Measurements from ENCODE around the gene COMMD3. TPM values are rescaled to one million over a fixed set of nuclear protein-coding genes. Genes with fewer than 3 reads are reported as not detected.

COMMD3 gene
- total and polyA plus RNA-seq, 7 experiments from 2014 or later, result 33.9 to 83.7 (median 57.2) TPM

DNA sequence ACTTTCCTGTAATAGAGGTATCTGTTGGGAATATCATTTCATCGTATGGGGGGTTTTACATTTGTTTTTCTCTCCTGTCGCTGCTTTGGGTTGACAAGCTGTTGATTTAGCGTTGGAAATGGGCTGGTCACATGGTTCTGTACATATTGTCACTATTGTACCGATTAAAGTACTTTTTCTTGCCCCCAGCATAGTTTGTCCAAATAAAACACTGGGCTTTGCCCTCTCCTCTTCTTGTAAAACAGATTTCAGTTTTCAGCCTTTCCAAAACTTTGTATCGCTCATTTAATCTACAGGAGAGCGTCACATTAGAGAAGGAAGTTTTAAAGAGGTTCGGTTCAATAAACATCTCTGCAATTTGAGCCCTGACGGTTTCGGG lies 8.7 kb downstream of the COMMD3 start:
- Histone ChIP-seq H3K4me1 (ENCODE audit: control insufficient read depth in 2 of 2, insufficient read depth in 2 of 2, low read length in 2 of 2) (peaks cover 9 to 21% of the 10 kb centered on the region in 2 donors), H3K27ac (ENCODE audit: low read depth, low read length) (peak overlapping the region; percentile 72), H3K4me3 (ENCODE audit: low read length) (peak overlapping the region; percentile 43), H3K36me3 (ENCODE audit: control insufficient read depth in 2 of 3, insufficient read depth in 3 of 3, low read length in 3 of 3) (peaks cover 0 to 5% (median 3%) of the 10 kb centered on the region in 3 experiments), H3K27me3 (ENCODE audit: control insufficient read depth in 2 of 2, insufficient read depth in 2 of 2, low read length in 2 of 2) (peaks cover 0 to 8% of the 10 kb centered on the region in 2 donors), H3K9me3 (ENCODE audit: control insufficient read depth in 2 of 3, low read length in 3 of 3) (no peaks in the 10 kb centered on the region)
- Mint-ChIP-seq H3K9me3 (peaks cover 0 to 16% (median 0%) of the 10 kb centered on the region in 11 donors), H3K4me1 (peaks cover 22 to 49% (median 43%) of the 10 kb centered on the region in 7 donors), H3K4me3 (peak overlapping the region; percentile 80 to 94 (median 88)), H3K27ac (peak overlapping the region; percentile 73 to 95 (median 86)), H3K27me3 (peaks cover 6 to 54% (median 40%) of the 10 kb centered on the region in 5 donors), H3K36me3 (peaks cover 7 to 32% (median 10%) of the 10 kb centered on the region in 5 donors)
- no peak for ATAC-seq
- intact Hi-C loops (cut with micrococcal nuclease), result loop anchor here (1.0 to 10.0 kb wide), 7 partner anchors 8 to 798 kb away; partner anchors contain the start of genes MSRB2 (in 1 of the 2), PIP4K2A (in 1 of the 2) and SKIDA1 (in 1 of the 2)
- POLR2A ChIA-PET, result interaction anchor here (1.1 to 4.6 kb wide), 5 partner anchors 7 to 112 kb away, joined by 3 to 32 read pairs (median 22); partner anchors contain the start of gene COMMD3
- CTCF ChIA-PET, result interaction anchor here (0.6 to 1.2 kb wide), 3 partner anchors 66 to 163 kb away, joined by 4 read pairs; no protein-coding TSS in a partner anchor
- no peak for DNase-seq

DNA sequence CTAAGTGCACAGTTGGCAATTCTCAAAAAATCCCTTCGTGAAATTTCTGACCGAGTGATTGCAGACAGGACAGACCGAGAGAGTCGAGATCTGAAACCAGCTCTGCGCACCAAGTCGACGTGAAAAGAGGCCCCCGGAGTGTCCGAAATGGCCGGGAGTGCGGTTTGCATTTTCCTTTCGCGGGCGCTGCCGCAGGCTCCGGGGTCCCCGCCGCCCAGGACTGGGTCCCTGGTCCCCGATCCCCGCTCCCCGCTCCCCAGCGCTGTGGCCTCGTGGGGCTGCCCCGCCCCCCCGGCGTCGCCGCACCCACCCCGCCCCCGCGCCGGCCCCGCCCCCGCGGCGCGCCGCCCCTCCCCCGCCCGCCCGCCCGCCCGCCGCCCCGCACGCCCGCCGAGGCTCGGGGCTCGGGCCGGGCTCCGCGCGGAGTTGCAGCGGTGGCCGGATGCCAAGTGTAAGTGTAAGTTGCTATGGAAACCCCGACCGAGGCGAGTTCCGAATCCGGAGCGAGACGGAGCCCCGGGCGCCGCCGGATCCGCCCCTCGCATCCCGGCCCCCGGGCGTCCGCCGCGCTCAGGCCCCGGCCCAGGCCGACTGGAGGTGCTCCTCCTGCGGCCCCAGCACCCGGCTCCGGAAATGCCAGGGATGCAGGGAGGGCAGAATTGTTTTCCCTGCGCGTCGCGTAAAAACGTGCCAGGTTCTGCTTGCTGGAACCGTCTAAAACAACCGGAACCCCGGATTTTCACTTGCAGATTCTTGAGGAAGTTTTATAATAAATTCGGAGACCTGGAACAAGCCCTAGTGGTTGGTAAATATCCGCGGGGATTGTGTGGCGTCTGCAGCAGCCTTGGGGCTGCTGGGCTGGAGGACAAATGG lies 9.3 kb downstream of the COMMD3 start:
- intact Hi-C loops (cut with micrococcal nuclease), result loop anchor here (1.0 to 10.0 kb wide), 4 partner anchors 8 to 389 kb away; partner anchors contain the start of gene PIP4K2A (in 1 of the 2)
- peak; percentile 64 to 85 (median 80) for DNase-seq
- peaks cover 6 to 17% of the 10 kb centered on the region in 2 donors for H3K4me1 ChIP-seq (ENCODE audit: control insufficient read depth in 2 of 2, insufficient read depth in 2 of 2, low read length in 2 of 2)
- ATAC-seq, result peak; percentile 59
- ChIA-PET POLR2A (interaction anchor here (1.0 to 4.6 kb wide), 5 partner anchors 10 to 111 kb away, joined by 3 to 32 read pairs (median 13); partner anchors contain the start of gene COMMD3), CTCF (interaction anchor here (0.6 to 1.2 kb wide), 2 partner anchors 97 to 162 kb away, joined by 4 read pairs; no protein-coding TSS in a partner anchor)
- Mint-ChIP-seq H3K9me3 (peaks cover 0 to 12% (median 0%) of the 10 kb centered on the region in 11 donors), H3K4me1 (peaks cover 17 to 43% (median 38%) of the 10 kb centered on the region in 7 donors), H3K27me3 (peaks cover 6 to 50% (median 36%) of the 10 kb centered on the region in 5 donors), H3K36me3 (peaks cover 7 to 30% (median 9%) of the 10 kb centered on the region in 5 donors), H3K4me3 (peak overlapping the region; percentile 80 to 94 (median 88)), H3K27ac (peak overlapping the region; percentile 73 to 95 (median 93))
- peaks cover 0 to 5% of the 10 kb centered on the region in 2 donors for H3K27me3 ChIP-seq (ENCODE audit: control insufficient read depth in 2 of 2, insufficient read depth in 2 of 2, low read length in 2 of 2)
- peak overlapping the region; percentile 72 for H3K27ac ChIP-seq (ENCODE audit: low read depth, low read length)
- peak overlapping the region; percentile 44 for H3K4me3 ChIP-seq (ENCODE audit: low read length)
- peaks cover 0 to 5% (median 3%) of the 10 kb centered on the region in 3 experiments for H3K36me3 ChIP-seq (ENCODE audit: control insufficient read depth in 2 of 3, insufficient read depth in 3 of 3, low read length in 3 of 3)
- no peaks in the 10 kb centered on the region for H3K9me3 ChIP-seq (ENCODE audit: control insufficient read depth in 2 of 3, low read length in 3 of 3)

DNA sequence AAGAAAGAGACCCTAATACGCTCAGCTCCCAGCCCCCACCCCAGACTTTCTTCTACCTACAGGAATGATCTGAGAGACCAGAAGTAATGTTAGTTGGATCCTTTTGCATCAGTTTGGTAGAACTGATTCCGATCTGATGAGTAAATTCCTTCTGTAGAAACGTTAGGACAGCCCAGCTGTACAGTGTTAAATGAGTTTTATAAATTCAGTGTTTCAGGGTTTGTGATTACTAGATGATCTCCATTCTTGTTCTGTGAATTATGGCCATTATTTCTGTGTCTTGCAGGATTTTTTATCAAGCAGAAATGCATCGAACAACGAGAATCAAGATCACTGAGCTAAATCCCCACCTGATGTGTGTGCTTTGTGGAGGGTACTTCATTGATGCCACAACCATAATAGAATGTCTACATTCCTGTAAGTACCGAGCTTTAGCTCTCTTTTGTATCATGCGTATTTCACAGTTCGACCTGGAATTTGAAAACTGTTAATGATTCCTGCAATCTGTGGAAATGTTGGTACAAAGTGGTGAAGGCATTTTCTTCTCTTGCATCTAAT lies 10.0 kb downstream of the COMMD3 start:
- peaks cover 17 to 43% (median 38%) of the 10 kb centered on the region in 7 donors for H3K4me1 Mint-ChIP-seq
- peak overlapping the region; percentile 16 to 94 (median 85) for H3K27ac Mint-ChIP-seq
- H3K4me1 ChIP-seq (ENCODE audit: control insufficient read depth in 2 of 2, insufficient read depth in 2 of 2, low read length in 2 of 2), result peaks cover 6 to 17% of the 10 kb centered on the region in 2 donors
- H3K36me3 ChIP-seq (ENCODE audit: control insufficient read depth in 2 of 3, insufficient read depth in 3 of 3, low read length in 3 of 3), result peaks cover 0 to 5% (median 3%) of the 10 kb centered on the region in 3 experiments
- ChIA-PET POLR2A (interaction anchor here (0.6 to 4.6 kb wide), 5 partner anchors 9 to 110 kb away, joined by 3 to 32 read pairs (median 8); partner anchors contain the start of gene COMMD3), CTCF (interaction anchor here (0.6 kb wide), 1 partner anchor 17 kb away, joined by 3 read pairs; no protein-coding TSS in a partner anchor)
- DNase-seq, result no peak
- H3K4me3 Mint-ChIP-seq, result peak overlapping the region; percentile 59 to 86 (median 77)
- peak overlapping the region; percentile 66 for H3K27ac ChIP-seq (ENCODE audit: low read depth, low read length)
- H3K4me3 ChIP-seq (ENCODE audit: low read length), result peak overlapping the region; percentile 44
- peaks cover 0 to 12% (median 0%) of the 10 kb centered on the region in 11 donors for H3K9me3 Mint-ChIP-seq
- peaks cover 7 to 30% (median 9%) of the 10 kb centered on the region in 5 donors for H3K36me3 Mint-ChIP-seq
- ATAC-seq, result no peak
- no peaks in the 10 kb centered on the region for H3K9me3 ChIP-seq (ENCODE audit: control insufficient read depth in 2 of 3, low read length in 3 of 3)
- H3K27me3 ChIP-seq (ENCODE audit: control insufficient read depth in 2 of 2, insufficient read depth in 2 of 2, low read length in 2 of 2), result peaks cover 0 to 5% of the 10 kb centered on the region in 2 donors
- H3K27me3 Mint-ChIP-seq, result peaks cover 6 to 53% (median 36%) of the 10 kb centered on the region in 5 donors
- intact Hi-C loops (cut with micrococcal nuclease), result loop anchor here in 1 of 2 donors (10.0 kb wide), 1 partner anchor 389 kb away; the partner anchor contains the start of gene PIP4K2A

DNA sequence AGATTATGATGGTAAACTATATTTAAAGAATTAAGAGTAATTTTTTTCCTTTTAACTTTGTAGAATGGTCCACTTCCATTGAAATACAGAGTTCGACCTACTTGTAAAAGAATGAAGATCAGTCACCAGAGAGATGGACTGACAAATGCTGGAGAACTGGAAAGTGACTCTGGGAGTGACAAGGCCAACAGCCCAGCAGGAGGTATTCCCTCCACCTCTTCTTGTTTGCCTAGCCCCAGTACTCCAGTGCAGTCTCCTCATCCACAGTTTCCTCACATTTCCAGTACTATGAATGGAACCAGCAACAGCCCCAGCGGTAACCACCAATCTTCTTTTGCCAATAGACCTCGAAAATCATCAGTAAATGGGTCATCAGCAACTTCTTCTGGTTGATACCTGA lies 13.0 kb downstream of the COMMD3 start:
- Mint-ChIP-seq H3K27me3 (peaks cover 6 to 52% (median 24%) of the 10 kb centered on the region in 5 donors), H3K9me3 (peaks cover 0 to 24% (median 5%) of the 10 kb centered on the region in 11 donors), H3K4me1 (peaks cover 23 to 47% (median 38%) of the 10 kb centered on the region in 7 donors), H3K27ac (peak overlapping the region in 1 of 9 donors; percentile 7), H3K4me3 (no peak overlapping the region), H3K36me3 (peaks cover 7 to 27% (median 9%) of the 10 kb centered on the region in 5 donors)
- Histone ChIP-seq H3K4me1 (ENCODE audit: control insufficient read depth in 2 of 2, insufficient read depth in 2 of 2, low read length in 2 of 2) (peaks cover 15 to 19% of the 10 kb centered on the region in 2 donors), H3K27ac (ENCODE audit: low read depth, low read length) (no peak overlapping the region), H3K36me3 (ENCODE audit: control insufficient read depth in 2 of 3, insufficient read depth in 3 of 3, low read length in 3 of 3) (peaks cover 0 to 5% (median 3%) of the 10 kb centered on the region in 3 experiments), H3K27me3 (ENCODE audit: control insufficient read depth in 2 of 2, insufficient read depth in 2 of 2, low read length in 2 of 2) (peaks cover 0 to 5% of the 10 kb centered on the region in 2 donors), H3K9me3 (ENCODE audit: control insufficient read depth in 2 of 3, low read length in 3 of 3) (no peaks in the 10 kb centered on the region), H3K4me3 (ENCODE audit: low read length) (no peak overlapping the region)
- ATAC-seq (no peak), DNase-seq (no peak)
- ChIA-PET POLR2A (no interaction called here), CTCF (no interaction called here)
- intact Hi-C loops (cut with micrococcal nuclease), result loop anchor here in 1 of 2 donors (10.0 kb wide), 1 partner anchor 386 kb away; the partner anchor contains the start of gene PIP4K2A

DNA sequence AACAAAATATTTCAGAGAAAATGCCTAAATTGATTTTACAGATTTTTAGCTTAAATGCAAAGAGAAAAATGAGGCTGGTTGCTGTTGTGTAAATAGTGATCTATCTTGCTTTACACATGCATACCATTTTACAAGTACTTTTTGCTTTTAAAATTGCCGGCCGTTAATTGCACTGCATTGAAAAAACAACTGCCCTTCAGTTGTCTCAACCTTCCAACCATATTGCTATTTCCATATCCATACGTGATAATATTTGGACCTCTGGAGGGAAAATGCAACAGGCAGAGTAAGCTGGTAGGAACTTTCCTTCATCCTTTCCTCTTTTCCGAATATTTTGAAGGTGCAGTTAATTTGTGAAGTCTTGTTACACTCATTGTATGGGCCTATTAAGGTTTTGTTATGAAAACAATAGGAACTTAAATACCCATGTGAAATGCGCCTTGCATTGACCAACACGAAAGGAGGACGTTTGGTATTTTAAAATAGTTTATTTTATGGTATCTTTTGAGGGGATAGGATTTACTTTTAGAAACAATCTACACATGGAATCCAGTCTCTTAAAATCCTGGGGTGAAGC lies 16.0 kb downstream of the COMMD3 start:
- Histone ChIP-seq H3K27me3 (ENCODE audit: control insufficient read depth in 2 of 2, insufficient read depth in 2 of 2, low read length in 2 of 2) (peaks cover under 1 to 21% of the 10 kb centered on the region in 2 donors), H3K4me3 (ENCODE audit: low read length) (no peak overlapping the region), H3K4me1 (ENCODE audit: control insufficient read depth in 2 of 2, insufficient read depth in 2 of 2, low read length in 2 of 2) (peaks cover 29 to 31% of the 10 kb centered on the region in 2 donors), H3K9me3 (ENCODE audit: control insufficient read depth in 2 of 3, low read length in 3 of 3) (no peaks in the 10 kb centered on the region), H3K36me3 (ENCODE audit: control insufficient read depth in 2 of 3, insufficient read depth in 3 of 3, low read length in 3 of 3) (peaks cover 0 to 5% (median 3%) of the 10 kb centered on the region in 3 experiments), H3K27ac (ENCODE audit: low read depth, low read length) (peak overlapping the region; percentile 54)
- no peak for DNase-seq
- Mint-ChIP-seq H3K4me3 (peak overlapping the region in 6 of 10 donors; percentile 10 to 91 (median 88)), H3K9me3 (peaks cover 0 to 24% (median 6%) of the 10 kb centered on the region in 11 donors), H3K27me3 (peaks cover 6 to 39% (median 21%) of the 10 kb centered on the region in 5 donors), H3K27ac (peak overlapping the region in 7 of 9 donors; percentile 2 to 95 (median 90)), H3K4me1 (peaks cover 7 to 36% (median 29%) of the 10 kb centered on the region in 7 donors), H3K36me3 (peaks cover 7 to 23% (median 9%) of the 10 kb centered on the region in 5 donors)
- no peak for ATAC-seq
- ChIA-PET CTCF (interaction anchor here (1.5 kb wide), 1 partner anchor 16 kb away, joined by 5 read pairs; the partner anchor contains the start of gene COMMD3), POLR2A (interaction anchor here (0.6 to 3.1 kb wide), 12 partner anchors 9 to 605 kb away, joined by 3 to 28 read pairs (median 4); partner anchors contain the start of gene COMMD3)
- intact Hi-C loops (cut with micrococcal nuclease), result loop anchor here in 1 of 2 donors (2.0 kb wide), 1 partner anchor 15 kb away; the partner anchor contains the start of gene COMMD3
